Stimulated activated CD4-positive, alpha-beta T cell treated with anti-CD3 and anti-CD28 coated beads, Interleukin-2, amount 100 ng/mL, for 24 hours (primary cell): ENCODE measurements around the gene GFRA4.

Source experiments
- DNase-seq, 2 donors: peaks; one replicate each; pipeline ENCODE4 v3.0.0-alpha.2; 2020

Gene GFRA4, protein sequence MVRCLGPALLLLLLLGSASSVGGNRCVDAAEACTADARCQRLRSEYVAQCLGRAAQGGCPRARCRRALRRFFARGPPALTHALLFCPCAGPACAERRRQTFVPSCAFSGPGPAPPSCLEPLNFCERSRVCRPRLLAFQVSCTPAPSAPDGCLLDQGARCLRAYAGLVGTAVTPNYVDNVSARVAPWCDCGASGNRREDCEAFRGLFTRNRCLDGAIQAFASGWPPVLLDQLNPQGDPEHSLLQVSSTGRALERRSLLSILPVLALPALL

DNA sequence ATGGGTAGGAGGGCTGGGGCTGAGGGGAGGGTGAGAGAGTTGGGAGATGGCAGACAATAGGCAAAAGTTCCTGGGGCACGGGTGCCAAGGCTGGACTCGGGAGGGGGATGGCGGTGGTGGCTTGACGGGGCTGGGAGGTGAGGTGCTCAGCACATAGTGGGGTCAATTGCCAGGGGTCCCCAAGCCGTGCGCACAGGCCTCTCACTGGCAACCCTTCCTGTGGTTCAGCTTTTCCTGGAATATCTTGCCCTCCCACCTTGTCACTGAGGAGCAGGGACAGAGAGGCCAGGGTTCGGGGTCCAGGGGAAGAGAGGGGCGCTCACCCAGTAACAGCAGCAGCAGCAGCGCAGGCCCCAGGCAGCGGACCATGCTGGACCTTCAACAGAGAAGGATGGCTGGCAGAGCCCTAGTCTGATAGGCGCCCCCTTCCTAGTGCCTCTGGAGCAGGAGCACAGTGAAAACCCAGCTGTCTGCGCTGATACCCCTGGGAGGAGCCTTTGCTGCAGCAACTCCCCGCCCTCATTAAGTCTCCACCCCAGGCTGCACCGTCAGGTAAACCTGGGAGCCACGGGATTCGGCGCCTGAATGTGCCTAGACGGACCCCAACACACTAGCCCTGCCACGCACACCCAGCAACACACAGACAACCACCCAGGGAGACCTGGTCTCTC is at the start of gene GFRA4:
Gene GFRA4, minus strand, starts transcription at position 369 of the 671 bp plus-strand sequence. Its CDS starts 0 bp downstream, at position 369.
- no peak for DNase-seq

GRCh38 chr20:3712279-3712873 is 49.2 kb upstream of the GFRA4 start, which contains the start of gene SIGLEC1:
Gene SIGLEC1 (minus strand): TSS chr20:3712600. CDS start chr20:3707128, 5,472 bp downstream.
- DNase-seq, result no peak

DNA sequence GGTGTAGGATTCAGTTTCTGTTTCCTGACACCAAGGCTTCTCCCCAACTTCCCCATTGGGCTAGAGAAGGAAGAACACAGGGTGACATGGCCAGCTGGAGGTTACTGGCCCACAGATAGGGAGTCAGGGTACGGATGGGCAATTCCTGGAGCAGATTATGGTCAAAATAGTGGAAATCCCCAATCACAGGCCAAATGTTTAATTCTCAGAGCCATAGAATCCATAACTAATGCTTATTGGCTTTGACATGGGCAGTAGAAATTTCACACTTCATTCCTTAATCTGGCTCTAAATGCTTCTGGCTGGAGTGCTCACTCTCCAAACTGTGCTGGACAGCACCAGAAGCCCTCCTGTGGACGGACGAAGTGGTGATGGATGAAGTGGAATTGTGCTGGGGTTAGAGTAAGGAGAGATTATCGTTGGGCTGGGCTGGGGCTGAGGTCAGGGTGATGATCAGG is 48.3 kb upstream of the GFRA4 start:
- DNase-seq, result no peak

DNA sequence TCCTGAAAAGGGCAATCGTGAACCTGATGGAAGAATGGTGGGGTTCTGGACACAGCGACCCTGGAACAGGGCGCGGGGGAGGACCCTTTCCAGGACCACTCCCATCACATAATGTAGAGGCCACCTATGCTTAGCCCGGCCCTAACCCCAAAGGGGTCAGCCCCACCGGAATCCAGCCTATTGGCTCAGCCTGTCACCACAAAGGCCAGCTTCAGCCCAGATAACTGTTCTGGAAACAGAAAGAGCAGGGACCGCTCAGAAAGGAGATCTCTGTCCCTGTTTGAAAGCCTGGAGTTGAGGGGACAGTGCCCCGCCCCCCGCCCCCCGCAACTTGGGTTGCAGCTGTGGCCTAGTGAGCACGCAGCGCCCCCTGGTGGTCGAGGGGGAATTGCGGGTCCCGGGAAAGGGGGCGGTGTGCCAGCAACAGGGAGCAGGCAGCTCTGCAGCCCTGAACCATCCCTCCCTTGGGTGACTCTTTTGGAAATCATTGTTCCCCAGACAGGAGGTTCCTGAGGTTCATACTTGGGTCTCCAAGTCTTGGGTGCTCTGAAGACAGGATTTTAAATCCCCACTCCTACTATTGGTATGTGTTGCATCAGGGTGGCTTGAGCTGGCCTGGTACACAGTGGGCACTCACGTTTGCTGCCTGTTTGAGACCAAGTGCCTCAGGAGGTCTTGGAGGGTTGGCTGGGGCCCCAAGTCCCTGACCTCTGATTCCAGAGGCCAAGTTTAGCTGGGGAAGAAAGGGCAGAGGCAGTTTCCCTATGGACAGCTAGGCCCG is 47.7 kb upstream of the GFRA4 start:
- DNase-seq, result peak; percentile 85 to 87

- DNase-seq, result no peak
These were observed 46.8 kb upstream of the GFRA4 start for GRCh38 chr20:3710011-3710466.

- DNase-seq, result no peak
These were observed 44.3 kb upstream of the GFRA4 start for GRCh38 chr20:3707508-3707899.

GRCh38 chr20:3706774-3707507 is 43.7 kb upstream of the GFRA4 start:
- no peak for DNase-seq

GRCh38 chr20:3705970-3706739 is 43.0 kb upstream of the GFRA4 start:
- no peak for DNase-seq

GRCh38 chr20:3705491-3705969 is 42.3 kb upstream of the GFRA4 start:
- no peak for DNase-seq

DNA sequence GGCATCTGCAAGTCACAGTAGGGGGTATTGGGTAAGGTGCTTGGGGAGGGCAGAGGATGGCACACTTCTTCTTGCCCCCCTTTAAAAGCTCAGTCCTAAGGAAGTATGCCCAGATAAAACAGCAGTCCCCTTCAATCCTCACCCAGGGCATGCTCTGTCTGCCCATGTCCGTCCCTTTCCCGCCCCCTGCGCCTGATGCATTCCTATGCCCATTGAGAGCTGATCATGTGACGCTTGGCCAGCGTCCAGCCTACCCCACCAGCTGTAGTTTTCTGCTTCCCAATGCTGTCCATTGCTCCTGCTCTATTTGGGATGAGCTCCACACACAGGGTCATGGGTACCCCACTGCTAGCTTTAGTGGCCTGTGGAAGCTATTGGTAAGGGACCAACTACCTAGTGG is 40.9 kb upstream of the GFRA4 start:
- no peak for DNase-seq

- no peak for DNase-seq
These were observed 39.6 kb upstream of the GFRA4 start for GRCh38 chr20:3702611-3703391.

DNA sequence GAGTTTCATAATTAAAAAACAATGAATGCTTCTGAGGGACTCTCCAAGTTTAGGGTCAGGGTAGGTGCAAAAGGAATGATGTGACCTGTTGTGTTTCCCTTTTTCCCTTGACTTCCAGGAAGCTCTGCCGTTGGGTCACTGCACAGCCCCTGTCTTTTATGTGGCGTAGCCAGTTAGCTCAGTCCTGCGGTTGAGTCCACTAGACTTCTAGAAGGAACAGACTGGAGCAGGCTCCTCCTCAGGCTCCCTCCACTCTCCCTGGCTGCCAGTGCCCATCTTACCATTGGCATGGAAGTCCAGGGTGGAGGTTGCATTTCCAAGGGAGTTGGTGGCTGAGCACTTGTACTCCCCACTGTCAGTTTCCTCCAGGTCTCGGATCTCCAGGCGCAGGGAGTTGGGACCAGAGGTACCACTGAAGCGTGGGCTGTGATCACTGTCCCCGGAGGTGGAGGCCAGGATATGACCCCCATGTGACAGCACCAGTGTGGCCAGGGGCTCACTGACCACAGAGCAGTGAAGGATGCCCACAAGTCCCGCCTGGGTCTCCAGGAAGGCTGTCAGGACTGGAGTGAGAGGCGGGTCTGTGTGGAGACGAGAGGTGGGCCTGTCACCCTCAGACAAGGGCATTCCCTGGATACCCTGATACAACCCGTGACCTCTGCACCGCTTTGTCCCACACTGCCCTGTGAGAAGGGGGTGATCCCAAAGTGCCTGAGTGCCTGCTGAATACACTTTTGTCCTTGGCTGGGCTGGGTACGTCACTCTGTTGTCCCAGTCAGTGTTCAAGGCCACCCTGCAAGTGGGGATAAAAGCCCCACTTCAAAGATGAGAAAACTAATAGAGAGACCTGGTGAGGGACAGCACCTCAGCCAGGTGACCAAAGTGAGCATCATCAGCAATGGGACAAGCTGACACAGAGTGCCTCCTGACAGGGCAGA is 38.1 kb upstream of the GFRA4 start:
- no peak for DNase-seq

DNA sequence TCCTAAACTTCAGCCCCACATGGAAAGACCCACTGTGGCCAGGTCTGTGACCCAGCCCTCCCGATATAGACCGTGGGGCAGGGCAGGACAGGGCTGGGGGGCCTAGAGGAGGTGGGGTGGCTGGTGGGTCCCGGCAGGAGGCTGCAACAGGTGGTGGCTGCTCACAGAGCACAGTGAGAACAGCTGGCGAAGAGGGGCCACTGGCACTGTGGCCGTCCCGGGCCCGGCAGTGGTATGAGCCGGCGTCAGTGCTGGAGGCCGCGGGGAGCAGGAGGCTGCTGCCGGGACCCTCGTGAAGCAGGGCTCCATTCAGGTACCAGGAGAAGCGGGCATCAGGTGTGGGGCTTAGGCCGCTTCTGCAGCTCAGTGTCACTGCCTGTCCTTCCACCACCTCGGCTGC is 35.8 kb upstream of the GFRA4 start:
- no peak for DNase-seq

DNA sequence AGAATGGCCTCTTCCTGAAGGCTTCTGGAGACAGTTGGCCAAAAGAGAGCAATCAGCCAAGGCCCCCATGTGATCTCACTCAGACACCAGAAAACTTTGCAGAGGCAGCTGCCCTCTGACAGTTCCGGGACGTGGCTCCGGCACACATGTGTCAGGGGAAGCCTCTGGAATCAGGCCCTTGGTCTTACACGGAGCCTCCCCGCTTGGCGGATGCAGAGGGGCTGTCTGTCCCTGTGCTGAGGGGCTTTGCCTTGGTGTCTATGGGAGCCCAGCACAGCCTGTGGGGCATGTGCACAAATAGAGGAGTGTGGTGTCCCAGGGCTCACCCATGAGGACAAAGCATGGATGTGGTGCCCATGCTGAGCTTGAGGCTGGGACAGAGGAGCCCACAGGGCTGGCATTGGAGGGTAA is 35.4 kb upstream of the GFRA4 start:
- no peak for DNase-seq

- no peak for DNase-seq
These were observed 34.5 kb upstream of the GFRA4 start for GRCh38 chr20:3697588-3698305.

DNA sequence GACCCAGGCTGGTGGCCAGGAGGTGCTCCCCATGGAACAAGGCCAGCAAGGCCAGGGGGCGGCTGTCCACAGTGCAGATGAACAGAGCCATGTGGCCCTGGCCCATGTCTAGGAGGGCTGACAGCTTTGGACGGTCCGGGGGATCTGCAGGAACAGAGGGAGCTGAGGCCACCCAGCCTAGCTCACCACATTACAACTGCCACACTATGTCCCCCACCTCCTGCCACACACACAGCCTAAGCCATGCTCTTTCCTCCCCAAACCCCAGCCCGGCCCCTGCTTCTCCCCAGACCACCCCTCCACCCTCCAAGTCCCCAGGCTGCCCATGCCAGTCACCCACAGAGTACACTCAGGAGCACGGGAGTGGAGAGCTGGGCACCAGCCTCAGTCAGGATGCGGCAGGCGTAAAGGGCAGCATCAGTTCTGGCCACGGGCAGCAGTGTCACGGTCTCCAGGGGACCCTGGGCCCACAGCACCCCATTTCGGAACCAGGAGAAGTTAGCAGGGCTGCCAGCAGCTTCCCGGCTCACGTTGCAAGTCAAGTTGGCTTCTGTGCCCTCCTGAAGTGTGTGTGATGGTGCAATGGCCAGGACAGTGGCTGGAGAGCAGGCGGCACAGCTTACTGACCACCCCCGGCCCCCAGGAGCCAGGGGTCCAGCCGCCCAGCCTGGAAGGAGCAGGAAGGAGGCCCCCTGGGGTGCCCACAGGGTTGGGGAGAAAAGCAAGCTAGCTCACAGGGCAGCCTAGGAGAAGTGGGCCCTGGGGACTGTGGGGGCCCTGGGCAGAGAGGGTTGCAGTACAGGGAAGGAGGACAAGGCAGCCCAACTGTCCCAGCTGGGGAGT is 33.8 kb upstream of the GFRA4 start:
- DNase-seq, result no peak

- DNase-seq, result no peak
These were observed 33.0 kb upstream of the GFRA4 start for GRCh38 chr20:3696200-3696599.

DNA sequence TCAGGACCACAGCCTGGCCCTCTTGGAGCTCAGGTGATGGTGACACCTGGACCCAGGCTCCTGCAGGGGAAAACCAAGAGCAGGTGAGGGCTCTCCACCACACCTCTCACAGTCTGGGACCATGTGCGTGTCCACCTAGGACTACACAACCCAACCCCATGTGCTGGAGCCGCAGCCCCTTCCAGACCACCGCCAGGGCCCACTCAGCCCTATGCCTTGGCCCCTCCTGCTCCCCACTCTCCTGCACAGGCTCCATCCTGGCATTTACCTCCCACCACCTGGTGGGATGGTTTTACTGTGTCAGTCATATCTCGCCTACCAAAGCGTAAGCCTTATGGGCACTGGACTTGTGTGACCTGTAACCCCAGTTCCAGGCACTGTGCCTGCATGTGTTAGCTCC is 31.7 kb upstream of the GFRA4 start:
- DNase-seq, result no peak
